ENCODE data around the gene KSR1.

DNA sequence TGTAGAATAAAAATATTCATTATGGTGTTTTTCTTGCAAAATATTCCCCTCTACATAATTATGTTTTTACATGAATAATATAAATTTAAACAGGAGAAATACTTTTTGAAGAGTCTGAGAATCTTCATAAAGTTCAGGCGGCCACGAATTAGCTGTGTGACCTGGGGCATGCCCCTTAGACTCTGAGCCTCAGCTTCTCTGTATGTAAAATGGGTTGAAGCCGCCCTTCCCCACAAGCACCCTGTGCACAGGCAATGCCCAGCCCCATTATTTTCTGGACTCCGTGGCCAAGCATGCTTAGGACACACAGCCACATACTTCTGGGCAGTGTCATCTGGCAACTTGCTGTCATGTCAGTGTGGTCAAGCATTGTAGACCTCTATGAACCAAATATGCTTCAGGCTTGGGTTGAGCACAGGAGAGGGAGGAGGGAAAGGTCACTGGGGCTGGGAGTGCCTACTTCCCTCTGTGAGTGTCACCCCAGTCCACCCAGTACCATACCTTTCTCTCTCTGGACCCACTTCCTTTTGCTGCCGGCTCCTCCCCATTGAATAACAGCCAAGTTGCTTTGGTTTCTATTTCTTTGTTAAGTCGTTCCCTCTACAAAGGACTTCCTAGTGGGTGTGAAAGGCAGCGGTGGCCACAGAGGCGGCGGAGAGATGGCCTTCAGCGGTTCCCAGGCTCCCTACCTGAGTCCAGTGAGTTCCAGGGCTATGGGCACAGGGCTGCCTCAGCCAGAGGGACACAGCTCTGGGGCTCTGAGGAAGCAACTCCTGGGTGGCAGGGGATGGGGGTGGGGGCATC lies 174.6 kb downstream of the KSR1 start, which contains the start of gene LGALS9:
- TF ChIP-seq CTCF (IDR thresholded peaks at IDR 0.05): no peak
- peak in 1 of 4 donors; percentile 42 for TF ChIP-seq POLR2A (IDR thresholded peaks at IDR 0.05)

Measured in upper lobe of left lung (tissue), 4 donors.